Upper lobe of left lung (tissue), 6 donors: ENCODE data around the gene ZBED5. TPM values are rescaled to one million over a fixed set of nuclear protein-coding genes. Genes with fewer than 3 reads are reported as not detected.
A peak's percentile ranks its signal among the peaks of the same experiment; 100 is the strongest.
"Not testable (repeated sequence)": the region's sequence is repeated elsewhere in the genome, so short reads cannot be mapped to it uniquely, and the experiment has no call there.

Experiments used
- ATAC-seq, 2 donors: fragments of 200-7000 bp; cut with Tn5 transposase; one replicate each; pipeline ENCODE4 v1.9.1; 2022; ENCODE audit warnings: mild to moderate bottlenecking in 2 of 2, moderate library complexity in 2 of 2; ENCODE audit not compliant: low FRiP score in 2 of 2
- DNase-seq, 2 donors: peaks; one replicate each; pipeline ENCODE4 v3.0.0-alpha.2; 2019 to 2020
- H3K27ac ChIP-seq, 4 donors: fragments of 200-600 bp; sonication (generic); one replicate each; pipeline ENCODE4 v1.5.1; 2016 to 2019
- H3K27me3 ChIP-seq, 4 donors: fragments of 200-600 bp; sonication (generic); one replicate each; pipeline ENCODE4 v1.5.1; 2017 to 2019
- H3K36me3 ChIP-seq, 4 donors: fragments of 200-600 bp; sonication (generic); one replicate each; pipeline ENCODE4 v1.5.1; 2016 to 2019
- H3K4me1 ChIP-seq, 4 donors: fragments of 200-600 bp; sonication (generic); one replicate each; pipeline ENCODE4 v1.5.1; 2018 to 2019
- H3K4me3 ChIP-seq, 4 donors: fragments of 200-600 bp; sonication (generic); one replicate each; pipeline ENCODE4 v1.5.1; 2017 to 2019; ENCODE audit warnings: mild to moderate bottlenecking in 2 of 4, moderate library complexity in 1 of 4
- H3K9me3 ChIP-seq, 4 donors: fragments of 200-600 bp; sonication (generic); one replicate each; pipeline ENCODE4 v1.5.1; 2018 to 2019
- CTCF ChIP-seq, 6 experiments: fragments of 450-650 bp in 4 of 6; fragments of 200-600 bp in 2 of 6; sonication (generic) in 2 of 6; IDR thresholded peaks; one replicate each; pipeline ENCODE4 v1.5.1; 2016 to 2019; ENCODE audit warnings: antibody characterized with exemption in 6 of 6
- EP300 ChIP-seq, 4 donors: sonication (generic); formaldehyde crosslinking; IDR thresholded peaks; one replicate each; pipeline ENCODE4 v1.5.1; 2017; ENCODE audit warnings: antibody characterized with exemption in 4 of 4, control low read depth in 2 of 4
- POLR2A ChIP-seq, 4 donors: fragments of 450-650 bp; IDR thresholded peaks; one replicate each; pipeline ENCODE4 v1.5.1; 2016 to 2017; ENCODE audit warnings: antibody characterized with exemption in 4 of 4, mild to moderate bottlenecking in 2 of 4
- POLR2AphosphoS5 ChIP-seq, 2 donors: sonication (generic); formaldehyde crosslinking; IDR thresholded peaks; one replicate each; pipeline ENCODE4 v1.5.1; 2017; ENCODE audit warnings: antibody characterized with exemption in 2 of 2
- WGBS, 2 donors: methylation state at CpG; one replicate each; pipeline ENCODE4 v1.1.5; 2017 to 2018; 5-methylcytosine and 5-hydroxymethylcytosine counted together
- total RNA-seq, 6 donors: library from RNA; depleted of rRNA in 4 of 6; stranded (reverse); fragments of >200 nt in 4 of 6; gene quantifications; one replicate each; pipeline versions ENCODE4 v1.1.0 to v1.2.1, GENCODE V29; 2016 to 2021
- donor health status: DM: no; HTN: no; CAD: no; lungs with moderate emphysema.
- donor health status: DM: no; HTN: yes; CAD: no; lungs with severe emphysema.

ZBED5 gene
- total RNA-seq, 6 donors from 2014 or later = 14.4 to 54.6 (median 36.7) TPM

GRCh38 chr11:10844796-10845195, 13.1 kb downstream of the ZBED5 start:
- TF ChIP-seq POLR2AphosphoS5 (IDR thresholded peaks at IDR 0.05) (no peak), POLR2A (IDR thresholded peaks at IDR 0.05) (no peak), CTCF (IDR thresholded peaks at IDR 0.05) (no peak), EP300 (IDR thresholded peaks at IDR 0.05) (no peak)
- Histone ChIP-seq H3K36me3 (no peaks in the 10 kb centered on the region), H3K9me3 (no peaks in the 10 kb centered on the region), H3K4me1 (peaks cover 0 to 18% (median 8%) of the 10 kb centered on the region in 4 donors), H3K27me3 (no peaks in the 10 kb centered on the region), H3K27ac (peak overlapping the region in 3 of 4 donors; percentile 17 to 33 (median 17)), H3K4me3 (no peak overlapping the region)
- ATAC-seq (no peak), DNase-seq (no peak)

- Histone ChIP-seq H3K27me3 (no peaks in the 10 kb centered on the region), H3K27ac (peak overlapping the region in 3 of 4 donors; percentile 17 to 33 (median 17)), H3K36me3 (no peaks in the 10 kb centered on the region), H3K9me3 (no peaks in the 10 kb centered on the region), H3K4me3 (no peak overlapping the region), H3K4me1 (peaks cover 0 to 18% (median 8%) of the 10 kb centered on the region in 4 donors)
- DNase-seq (no peak), ATAC-seq (no peak)
- TF ChIP-seq POLR2AphosphoS5 (IDR thresholded peaks at IDR 0.05) (no peak), EP300 (IDR thresholded peaks at IDR 0.05) (no peak), POLR2A (IDR thresholded peaks at IDR 0.05) (no peak), CTCF (IDR thresholded peaks at IDR 0.05) (no peak)
Observed at GRCh38 chr11:10844356-10844755, 13.5 kb downstream of the ZBED5 start.

GRCh38 chr11:10838881-10839280, 19.0 kb downstream of the ZBED5 start:
- Histone ChIP-seq H3K27me3 (no peaks in the 10 kb centered on the region), H3K9me3 (no peaks in the 10 kb centered on the region), H3K4me3 (no peak overlapping the region), H3K4me1 (peaks cover 0 to 6% (median 4%) of the 10 kb centered on the region in 4 donors), H3K36me3 (no peaks in the 10 kb centered on the region), H3K27ac (no peak overlapping the region)
- 52 to 56% methylated on average over 3 of the region's 3 CpGs for WGBS, 2 donors
- ATAC-seq = no peak
- DNase-seq = no peak
- TF ChIP-seq POLR2AphosphoS5 (IDR thresholded peaks at IDR 0.05) (no peak), POLR2A (IDR thresholded peaks at IDR 0.05) (no peak), EP300 (IDR thresholded peaks at IDR 0.05) (no peak), CTCF (IDR thresholded peaks at IDR 0.05) (no peak)

GRCh38 chr11:10838083-10838482, 19.8 kb downstream of the ZBED5 start:
- Histone ChIP-seq H3K36me3 (no peaks in the 10 kb centered on the region), H3K9me3 (no peaks in the 10 kb centered on the region), H3K27ac (no peak overlapping the region), H3K27me3 (no peaks in the 10 kb centered on the region), H3K4me1 (peaks cover 0 to 6% (median 4%) of the 10 kb centered on the region in 4 donors), H3K4me3 (no peak overlapping the region)
- no peak for ATAC-seq
- no peak for TF ChIP-seq POLR2A (IDR thresholded peaks at IDR 0.05)
- no peak for TF ChIP-seq EP300 (IDR thresholded peaks at IDR 0.05)
- DNase-seq = no peak

- not testable (repeated sequence) for ATAC-seq, H3K27me3 ChIP-seq, DNase-seq, H3K4me3 ChIP-seq, H3K4me1 ChIP-seq, H3K9me3 ChIP-seq, H3K36me3 ChIP-seq, H3K27ac ChIP-seq
- WGBS, 2 donors = 94 to 100% methylated on average over 4 of the region's 4 CpGs
Observed at GRCh38 chr11:10836884-10837283, 21.0 kb downstream of the ZBED5 start.

GRCh38 chr11:10829139-10829538, 28.7 kb downstream of the ZBED5 start:
- TF ChIP-seq POLR2A (IDR thresholded peaks at IDR 0.05) = no peak
- TF ChIP-seq POLR2AphosphoS5 (IDR thresholded peaks at IDR 0.05) = no peak
- no peak for TF ChIP-seq CTCF (IDR thresholded peaks at IDR 0.05)
- TF ChIP-seq EP300 (IDR thresholded peaks at IDR 0.05) = no peak
- DNase-seq = no peak
- Histone ChIP-seq H3K4me1 (no peaks in the 10 kb centered on the region), H3K36me3 (no peaks in the 10 kb centered on the region), H3K27me3 (no peaks in the 10 kb centered on the region), H3K4me3 (no peak overlapping the region), H3K9me3 (no peaks in the 10 kb centered on the region), H3K27ac (no peak overlapping the region)
- no peak for ATAC-seq
- 89 to 95% methylated on average over 4 of the region's 4 CpGs for WGBS, 2 donors
